Measurements from ENCODE around the gene CCDC92. TPM values are rescaled to one million over a fixed set of nuclear protein-coding genes. Genes with fewer than 3 reads are reported as not detected.
"Not testable (repeated sequence)": the region's sequence is repeated elsewhere in the genome, so short reads cannot be mapped to it uniquely, and the experiment has no call there.

Gene CCDC92
- polyA plus RNA-seq, 12 donors: 23.8 to 48.0 (median 28.6) TPM; not detected in 1

DNA sequence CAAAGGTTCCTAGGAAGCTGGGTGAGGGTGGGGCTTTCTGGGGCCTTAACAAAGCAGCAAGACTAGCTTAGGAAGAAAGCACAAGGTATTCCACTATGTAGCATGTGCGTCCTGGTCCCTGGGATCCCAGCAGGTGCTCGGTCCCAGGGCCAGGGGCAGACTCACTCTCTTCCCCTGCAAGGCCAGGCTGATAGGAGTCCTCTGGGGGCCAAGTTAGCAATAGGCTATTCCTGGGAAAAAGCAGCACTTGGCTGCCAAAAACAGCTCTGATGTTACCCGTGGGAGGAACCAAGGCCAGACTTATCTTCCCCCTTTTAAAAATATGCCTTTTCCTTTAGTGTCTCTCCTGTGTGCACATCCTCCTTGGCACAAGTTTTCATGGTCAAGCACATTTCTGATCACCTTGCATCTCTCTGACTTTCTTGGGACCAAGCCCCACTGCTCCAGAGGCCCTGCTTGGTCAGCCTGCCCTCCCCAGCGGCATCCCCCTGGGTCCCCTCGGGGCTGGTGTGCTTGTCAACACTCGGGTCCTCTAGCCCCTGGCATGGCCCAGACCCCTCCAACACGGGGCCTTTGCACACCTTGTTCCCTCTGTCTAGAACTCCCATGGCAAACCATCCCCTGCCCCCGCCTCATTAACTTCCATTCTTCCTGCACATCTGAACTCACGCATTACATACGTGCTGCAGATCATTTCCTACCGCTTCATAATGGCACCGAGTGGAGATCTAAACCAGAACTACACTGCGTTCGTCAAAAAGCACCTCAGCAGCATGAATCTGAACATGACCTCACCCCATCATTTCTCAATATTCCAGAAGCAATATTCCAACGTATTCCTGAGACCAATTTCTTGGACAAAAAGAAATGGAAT, 21.9 kb downstream of the CCDC92 start:
- DNase-seq: no peak

DNA sequence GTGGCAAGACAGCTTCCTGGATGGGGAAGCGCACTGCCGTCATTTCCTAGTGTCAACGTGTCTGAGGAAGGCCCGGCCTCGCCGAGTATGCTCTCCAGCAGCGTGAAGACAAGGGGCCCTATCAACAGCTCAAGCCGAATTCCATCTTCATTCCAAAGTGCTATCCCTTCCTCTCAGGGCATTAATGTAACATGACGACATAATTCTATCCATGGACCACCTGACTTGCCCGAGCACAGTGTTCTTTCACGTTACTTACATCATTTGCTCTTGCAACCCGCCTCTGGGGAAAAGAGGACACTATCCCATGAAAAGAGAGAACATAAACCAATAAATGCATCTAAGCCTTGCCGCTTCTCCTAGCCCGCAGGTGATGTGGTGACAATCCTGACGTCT, 22.9 kb downstream of the CCDC92 start:
- no peak for DNase-seq

DNA sequence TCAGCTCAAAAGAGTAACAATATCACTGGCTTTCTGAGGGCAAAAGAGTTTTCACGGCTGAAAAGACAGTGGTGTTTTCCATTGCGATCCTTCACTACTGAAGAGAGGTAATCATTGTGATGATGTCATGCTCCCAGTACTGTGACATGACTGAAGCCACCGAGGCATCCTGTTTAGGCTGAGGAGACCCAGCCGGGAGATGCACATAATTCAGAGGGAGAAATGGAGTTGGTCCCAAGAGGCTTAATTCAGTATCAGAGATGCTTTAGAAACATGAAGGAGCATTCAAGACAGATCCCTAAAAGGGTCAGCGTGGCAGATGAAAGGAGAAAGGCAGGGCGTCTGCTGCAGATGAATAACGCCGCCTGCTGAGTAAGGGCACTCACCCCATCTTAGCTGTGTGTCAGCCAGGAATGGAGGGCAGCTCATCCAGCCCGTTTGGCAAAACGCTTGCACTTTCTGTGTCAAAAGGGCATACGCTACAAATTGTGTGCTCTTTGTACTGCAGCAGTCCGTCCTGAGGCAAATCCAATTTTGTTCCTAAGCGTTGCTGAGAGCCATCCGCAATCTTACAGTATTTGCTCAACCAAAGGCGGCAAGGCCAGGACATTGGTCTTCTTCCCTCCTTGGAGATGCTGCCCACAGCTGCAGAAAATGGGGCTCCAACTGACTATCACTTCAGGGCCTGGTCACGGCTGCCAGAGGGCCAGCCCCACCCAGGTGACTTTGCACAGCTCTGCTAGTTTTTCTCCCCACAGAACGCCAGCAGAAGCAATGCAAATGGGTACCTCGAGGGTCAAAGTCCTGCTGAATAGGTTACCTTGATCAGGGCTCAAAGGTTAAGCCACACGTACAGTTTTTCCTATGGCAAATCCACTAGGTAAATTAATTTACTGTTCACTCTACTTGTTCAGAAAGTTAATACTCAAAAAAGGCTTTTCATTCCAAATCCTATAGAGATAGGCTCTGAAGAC, 23.5 kb downstream of the CCDC92 start:
- DNase-seq: no peak

DNA sequence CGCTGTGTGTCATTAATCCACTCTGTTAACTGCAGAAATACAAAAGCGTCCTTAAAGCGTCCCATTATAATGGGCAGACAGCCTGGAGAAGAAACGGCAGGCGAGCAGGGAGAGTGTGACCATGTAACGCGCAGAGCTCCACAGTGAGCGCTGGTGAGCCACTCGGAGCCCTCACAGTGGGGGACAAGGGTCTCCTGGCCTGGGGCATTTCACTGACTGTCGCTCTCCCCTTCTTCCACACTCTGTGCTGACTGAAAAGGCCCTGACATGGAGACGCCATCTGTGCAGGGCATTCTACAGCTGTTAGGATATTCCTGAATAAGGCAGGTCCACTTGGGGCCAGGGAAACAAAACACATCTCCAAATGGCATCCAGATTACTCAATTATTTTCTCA, 24.2 kb downstream of the CCDC92 start:
- DNase-seq: no peak

DNA sequence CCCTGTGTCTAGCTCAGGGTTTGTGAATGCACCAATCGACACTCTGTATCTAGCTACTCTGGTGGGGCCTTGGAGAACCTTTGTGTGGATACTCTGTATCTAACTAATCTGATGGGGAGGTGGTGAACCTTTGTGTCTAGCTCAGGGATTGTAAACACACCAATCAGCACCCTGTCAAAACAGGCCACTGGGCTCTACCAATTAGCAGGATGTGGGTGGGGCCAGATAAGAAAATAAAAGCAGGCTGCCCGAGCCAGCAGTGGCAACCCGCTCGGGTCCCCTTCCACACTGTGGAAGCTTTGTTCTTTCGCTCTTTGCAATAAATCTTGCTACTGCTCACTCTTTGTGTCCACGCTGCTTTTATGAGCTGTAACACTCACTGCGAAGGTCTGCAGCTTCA, 25.1 kb downstream of the CCDC92 start:
- not testable (repeated sequence) for DNase-seq

DNA sequence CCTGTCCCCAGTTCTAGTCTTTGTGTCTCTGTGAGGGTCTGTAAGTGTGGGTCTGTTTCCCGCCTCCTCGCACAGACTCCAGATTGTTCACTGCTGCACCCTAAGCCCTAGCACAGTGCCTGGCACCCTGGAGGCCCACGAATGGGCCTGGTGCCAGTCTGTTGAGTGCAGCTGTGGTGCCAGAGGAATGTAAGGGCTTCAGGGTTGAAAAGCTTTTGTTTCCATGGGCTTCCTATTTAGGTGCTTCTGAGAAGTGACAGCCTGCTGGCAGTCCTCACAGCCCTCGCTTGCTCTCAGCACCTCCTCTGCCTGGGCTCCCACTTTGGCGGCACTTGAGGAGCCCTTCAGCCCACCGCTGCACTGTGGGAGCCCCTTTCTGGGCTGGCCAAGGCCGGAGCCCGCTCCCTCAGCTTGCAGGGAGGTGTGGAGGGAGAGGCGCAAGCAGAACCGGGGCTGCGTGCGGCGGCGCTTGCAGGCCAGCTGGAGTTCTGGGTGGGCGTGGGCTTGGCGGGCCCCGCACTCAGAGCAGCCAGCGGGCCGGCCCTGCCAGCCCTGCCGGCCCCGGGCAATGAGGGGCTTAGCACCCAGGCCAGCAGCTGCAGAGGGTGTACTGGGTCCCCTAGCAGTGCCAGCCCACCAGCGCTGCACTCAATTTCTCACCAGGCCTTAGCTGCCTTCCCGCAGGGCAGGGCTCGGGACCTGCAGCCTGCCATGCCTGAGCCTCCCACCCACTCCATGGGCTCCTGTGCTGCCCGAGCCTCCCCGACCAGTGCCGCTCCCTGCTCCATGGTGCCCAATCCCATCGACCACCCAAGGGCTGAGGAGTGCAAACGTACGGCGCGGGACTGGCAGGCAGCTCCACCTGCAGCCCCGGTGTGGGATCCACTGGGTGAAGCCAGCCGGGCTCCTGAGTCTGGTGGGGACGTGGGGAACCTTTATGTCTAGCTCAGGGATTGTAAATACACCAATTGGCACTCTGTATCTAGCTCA, 25.8 kb downstream of the CCDC92 start:
- not testable (repeated sequence) for DNase-seq

DNA sequence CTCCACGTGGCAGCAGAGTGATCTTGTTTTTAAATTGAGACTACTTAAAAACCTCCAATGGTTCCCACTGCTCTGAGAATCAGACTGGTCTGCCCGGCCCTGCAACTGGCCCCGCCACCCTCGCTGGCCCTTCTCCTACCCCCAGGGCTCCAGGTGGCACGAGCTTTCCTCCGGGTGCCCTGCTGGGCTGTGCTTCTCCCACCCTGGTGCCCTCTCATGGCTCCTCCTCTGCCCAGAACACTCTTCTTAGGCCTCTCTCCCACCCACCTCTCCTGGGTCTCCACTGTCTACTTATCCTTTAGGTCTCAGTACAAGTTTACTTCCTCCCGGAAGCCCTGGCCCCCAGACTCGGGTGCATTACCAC, 26.5 kb downstream of the CCDC92 start:
- no peak for DNase-seq

DNA sequence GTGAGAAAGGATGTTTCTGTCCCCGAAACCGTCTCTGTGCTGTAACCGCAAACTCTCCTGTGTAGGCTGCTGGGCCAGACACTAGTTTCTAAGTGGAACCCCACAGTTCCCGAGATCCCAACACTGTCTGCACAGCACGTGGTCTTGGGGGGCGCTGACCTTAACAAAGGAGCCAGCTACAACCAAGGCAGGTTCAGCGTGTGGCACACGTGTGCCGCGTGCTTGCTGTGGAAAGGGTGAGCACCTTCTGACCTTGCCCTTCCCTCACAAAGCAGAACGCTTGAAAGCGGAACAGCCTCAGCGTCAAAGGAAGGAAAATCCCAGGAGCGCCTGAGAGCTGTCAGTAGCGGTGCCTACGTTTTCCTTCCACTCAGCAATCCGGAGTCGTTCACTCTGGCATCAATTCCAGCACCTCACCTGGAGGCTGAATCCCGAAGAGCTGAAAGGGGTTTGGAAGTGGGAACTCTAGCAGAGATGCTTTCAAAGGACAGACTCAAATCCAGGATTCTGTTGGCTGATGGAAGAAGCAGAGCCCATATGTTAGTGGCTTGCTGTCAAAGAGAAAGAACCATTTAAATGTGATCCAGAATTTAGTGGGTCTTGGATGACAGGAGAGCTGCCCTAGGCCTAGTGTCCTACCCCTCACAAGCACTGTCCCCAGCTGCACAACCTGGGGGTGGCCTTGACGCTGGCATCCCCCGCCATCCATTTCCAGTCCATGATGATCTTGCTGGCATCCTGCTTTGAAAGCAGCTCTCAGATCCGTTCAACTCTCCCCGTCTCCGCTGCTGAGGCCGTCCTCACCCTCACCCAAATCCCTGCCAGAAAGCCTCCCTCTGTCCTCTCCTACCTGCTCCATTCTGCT, 27.1 kb downstream of the CCDC92 start:
- no peak for DNase-seq

DNA sequence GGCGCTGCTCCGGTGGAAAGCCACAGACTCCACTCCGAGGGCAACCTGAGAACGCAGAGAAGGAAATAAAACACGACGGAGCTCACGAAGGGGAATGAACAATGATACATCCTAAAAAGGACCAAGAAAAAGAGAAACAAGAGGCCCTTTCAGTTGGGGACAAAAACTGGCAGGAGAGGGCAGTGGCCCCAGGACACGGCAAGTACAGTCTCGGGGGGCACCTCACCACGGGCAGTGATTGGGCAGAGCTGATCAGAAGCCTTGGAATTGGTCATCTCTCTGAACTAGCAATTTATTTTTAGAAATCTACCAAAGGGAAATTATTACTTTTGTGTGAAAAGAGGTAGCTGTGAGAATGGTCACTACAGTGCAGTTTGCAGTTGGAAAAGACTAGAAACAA, 27.9 kb downstream of the CCDC92 start:
- DNase-seq: no peak

DNA sequence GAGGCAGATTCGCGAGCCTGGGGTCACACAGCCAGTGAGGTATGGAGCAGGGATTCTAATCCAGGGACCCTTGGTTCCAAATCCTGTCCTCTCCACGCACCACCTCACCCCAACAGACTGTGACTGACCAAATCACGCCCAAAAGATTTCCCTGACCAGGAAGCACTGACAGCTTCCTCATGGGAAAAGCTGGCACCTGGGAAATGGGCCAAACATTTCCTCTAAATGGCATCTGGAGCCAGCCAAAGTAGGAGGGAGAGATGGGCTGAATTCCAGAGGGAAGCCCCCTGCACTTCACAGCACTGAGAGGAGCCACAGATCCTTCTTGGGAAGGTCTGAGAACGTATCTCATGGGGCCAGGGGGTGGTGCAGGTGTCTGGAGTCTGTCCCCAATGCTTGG, 28.8 kb downstream of the CCDC92 start:
- no peak for DNase-seq

DNA sequence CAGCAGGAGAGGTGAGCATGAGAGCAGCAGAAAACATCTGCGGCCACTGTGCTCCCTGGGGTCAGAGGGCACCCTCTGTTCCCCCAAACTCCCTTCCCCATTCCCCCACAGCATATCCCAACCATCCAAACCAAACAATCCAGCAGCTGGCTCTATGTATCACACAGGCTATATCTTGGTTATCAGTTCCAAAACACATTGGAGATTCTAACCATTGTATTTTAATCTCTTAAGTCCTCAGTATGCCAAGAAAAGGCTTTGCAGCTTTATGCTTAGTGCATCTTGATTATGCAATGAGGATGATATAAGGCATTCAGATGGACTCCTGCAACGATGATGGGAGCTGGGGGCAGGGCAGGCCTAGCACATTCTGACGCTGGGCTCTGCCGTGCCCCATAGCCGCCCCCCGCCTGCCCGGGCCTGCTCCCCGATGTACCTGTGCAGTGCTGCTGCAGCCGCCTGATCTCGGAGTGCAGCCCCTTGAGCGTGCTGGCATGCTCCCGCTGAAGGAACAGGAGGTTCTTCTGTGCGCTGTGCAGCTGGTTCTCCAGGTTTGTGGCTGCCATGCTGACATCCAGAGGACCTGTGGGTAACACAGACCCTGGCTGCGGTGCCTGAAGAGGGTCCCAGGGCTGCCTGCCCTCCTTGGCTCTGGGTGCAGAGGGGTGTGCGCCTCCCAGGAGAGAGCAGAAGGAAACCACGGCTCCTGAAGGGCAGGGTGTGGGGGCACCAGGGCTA, 29.6 kb downstream of the CCDC92 start:
- no peak for DNase-seq

DNA sequence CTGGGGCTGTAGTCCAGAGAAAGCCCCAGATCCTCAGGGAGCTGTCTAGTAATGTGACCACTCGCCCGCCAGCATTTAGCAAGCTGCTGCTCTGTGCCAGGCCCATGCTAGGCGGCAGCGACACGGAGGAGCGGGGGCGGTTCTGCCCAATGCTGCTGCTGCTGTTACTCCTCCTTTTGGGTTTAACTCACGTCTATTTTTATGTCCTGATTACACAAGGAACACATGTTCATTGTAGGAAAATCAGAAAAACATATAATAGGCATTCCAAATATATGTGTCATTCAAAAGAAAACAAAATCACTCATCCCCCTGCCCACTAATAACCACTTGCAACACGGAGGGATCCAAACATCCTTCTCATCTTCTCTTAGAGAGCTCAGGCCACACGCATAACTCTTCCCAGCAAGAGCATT, 30.4 kb downstream of the CCDC92 start:
- DNase-seq: no peak

DNA sequence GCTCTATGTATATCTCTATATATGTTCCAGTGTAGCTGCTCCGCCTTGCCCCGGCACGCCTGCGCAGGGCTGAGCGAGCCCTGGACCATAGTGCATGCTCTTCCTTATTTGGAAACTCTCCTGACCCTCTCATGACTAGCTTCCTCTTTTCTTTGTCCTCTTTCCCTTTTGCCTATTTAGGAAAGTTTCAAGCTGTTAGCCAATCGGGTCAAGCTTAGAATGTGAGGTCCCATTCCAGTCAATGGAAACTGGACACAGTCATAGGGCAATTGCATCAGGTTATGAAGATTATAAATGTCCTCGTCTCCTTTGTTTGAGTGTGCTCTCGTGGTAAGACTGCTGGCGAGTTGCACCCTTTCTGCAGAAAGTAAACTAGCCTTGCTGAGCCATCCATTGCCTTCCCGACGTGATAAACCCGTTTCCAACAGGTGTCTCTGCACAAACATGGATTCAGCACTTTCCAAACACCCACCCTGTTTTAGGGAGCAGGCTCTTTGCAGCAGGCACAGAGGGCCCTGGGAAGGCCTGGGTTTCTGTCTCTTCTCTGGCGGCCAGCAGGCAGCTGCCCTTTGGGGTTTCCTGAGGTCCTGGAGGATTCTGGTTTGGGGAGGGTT, 30.9 kb downstream of the CCDC92 start:
- DNase-seq: no peak

DNA sequence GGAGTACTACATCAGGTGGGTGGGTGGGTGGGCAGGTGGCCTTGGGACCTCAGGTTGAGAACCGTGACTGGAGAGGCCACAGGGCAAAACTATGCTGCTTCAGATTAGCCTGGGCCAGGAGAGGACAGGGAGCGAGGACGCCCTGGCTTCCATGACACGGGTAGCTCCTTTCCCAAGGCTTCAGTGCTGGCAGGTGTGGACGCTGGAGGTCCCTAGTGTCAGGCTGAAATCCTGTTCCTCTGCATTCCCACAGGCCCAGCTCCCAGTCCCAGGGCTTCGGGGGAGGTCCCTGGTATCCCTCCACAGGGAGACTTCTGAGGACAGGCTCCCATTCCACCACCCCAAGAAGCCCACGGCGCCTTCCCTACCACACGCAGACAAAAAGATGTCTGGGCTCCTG, 31.6 kb downstream of the CCDC92 start:
- DNase-seq: no peak

DNA sequence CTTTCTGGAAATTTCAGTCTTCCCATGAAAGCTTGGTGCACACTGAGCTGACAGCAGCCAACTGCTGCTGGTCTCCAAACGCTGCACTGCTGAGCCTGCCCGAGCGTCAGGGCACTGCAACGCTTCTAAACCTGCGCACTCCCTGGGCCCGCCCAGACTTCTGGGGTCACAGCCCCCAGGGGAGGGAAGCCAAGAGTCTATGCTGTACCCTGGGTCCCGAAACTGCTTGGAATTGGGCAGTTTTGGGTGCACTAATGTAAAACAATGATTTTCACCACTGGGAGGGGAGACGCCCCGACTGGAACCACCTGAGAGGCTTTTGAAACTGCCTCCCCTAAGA, 32.0 kb downstream of the CCDC92 start:
- no peak for DNase-seq

DNA sequence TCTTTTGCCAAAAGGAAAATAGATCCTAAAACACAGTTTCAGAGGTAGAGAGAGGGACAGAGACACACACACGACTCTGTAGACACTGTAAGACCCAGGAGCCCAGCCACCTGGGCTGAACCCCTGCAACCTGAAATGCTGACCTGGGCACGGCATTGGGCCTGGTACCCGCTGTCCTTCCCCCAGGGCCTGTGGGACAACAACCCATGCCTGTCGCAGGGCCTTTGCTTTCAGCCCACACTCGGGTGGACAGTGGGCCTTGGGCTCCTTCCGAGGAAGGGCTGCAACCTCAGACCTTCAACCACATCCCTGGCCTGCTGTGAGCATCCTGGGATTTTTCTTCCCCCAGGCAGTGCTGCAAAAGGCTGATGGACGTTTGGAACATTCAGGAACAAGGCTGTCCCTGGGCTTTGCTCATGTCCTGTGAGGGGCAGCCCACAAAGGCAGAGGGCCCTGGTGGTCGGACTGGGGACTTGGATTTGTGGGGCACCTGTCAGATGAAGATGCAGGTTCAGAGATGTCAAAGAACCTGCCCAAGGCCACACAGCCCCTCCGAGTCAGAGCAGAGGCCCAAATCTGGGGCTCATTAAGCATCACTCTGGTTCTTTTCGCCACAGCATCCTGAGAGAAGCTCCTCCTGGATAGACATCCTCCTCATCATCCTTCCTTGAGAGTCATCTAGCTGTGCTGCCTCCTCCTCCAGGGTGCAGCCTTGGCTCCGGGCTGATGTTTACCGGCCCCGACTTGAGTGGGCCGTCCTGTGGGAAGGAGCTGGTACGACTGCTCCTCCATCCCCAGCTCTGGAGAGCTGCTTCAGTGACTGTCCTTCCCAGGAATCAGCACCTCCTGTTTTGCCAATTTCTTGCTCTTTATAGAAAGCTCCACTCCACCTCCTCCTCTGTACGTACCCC, 32.7 kb downstream of the CCDC92 start:
- no peak for DNase-seq

DNA sequence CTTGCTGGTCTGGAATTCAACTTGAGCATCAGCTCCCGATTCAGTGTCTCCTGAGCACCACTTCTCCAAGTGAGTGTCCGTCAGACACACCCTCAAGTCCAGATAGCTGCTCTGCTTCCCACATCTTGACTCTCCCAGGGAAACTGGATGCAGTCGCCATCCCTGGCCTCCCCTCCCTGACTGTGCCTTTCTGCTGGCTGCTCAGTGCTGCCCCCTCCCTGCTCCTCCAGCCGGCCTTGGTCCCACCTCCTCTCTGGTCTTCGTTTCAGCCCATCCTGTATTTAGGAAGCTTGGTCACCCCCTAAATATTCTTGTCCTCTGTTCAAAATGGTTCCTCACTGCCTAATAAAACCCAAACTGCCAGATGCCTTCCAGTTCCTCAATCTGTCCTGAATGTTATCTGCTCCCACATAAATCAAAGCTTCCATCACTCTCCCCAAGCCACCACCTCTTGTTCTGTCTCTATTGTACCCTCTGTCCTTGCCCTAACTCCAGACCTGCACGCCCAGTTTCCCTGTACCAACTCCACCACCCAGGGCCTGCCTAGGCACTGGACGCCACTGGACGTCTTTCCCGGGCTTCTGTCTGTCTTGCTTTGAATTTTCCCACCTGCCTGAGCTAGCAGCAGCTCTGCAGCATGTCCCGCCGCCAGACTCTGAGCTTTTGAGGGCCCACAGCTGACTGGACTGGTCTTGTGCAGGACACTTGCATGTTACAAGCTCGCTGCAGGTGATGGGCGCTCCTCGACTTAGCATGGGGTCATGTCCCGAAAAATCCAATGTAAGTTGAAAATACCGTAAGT, 33.8 kb downstream of the CCDC92 start:
- no peak for DNase-seq

Measured in muscle of arm (tissue), 12 donors.